HepG2 (cell line): ENCODE measurements around the gene RRP12.

ENCODE experiments used
- ASH2L ChIP-seq: fragments of 300-600, 200-600 bp; sonication (generic); IDR thresholded peaks from 2 replicates; pipeline ENCODE4 v1.7.0; 2017; ENCODE audit warnings: low read depth, mild to moderate bottlenecking, moderate library complexity, mixed read lengths, low read length; ENCODE audit not compliant: insufficient read length
- MLX ChIP-seq: IDR thresholded peaks from 2 replicates; pipeline ENCODE4 v1.6.1; 2016
- RXRA ChIP-seq: sonication (generic); formaldehyde crosslinking; IDR thresholded peaks from 2 replicates; pipeline ENCODE4 v1.5.1; 2020; ENCODE audit warnings: missing genetic modification reagents
- ZNF430 ChIP-seq: sonication (generic); formaldehyde crosslinking; IDR thresholded peaks from 2 replicates; pipeline ENCODE4 v1.9.0; 2021; ENCODE audit warnings: mild to moderate bottlenecking, missing genetic modification reagents
- ZNF703 ChIP-seq: sonication (generic); formaldehyde crosslinking; IDR thresholded peaks from 2 replicates; pipeline ENCODE4 v1.5.1; 2020; ENCODE audit warnings: missing genetic modification reagents, mild to moderate bottlenecking, moderate library complexity, borderline replicate concordance
- ZNF879 ChIP-seq: sonication (generic); formaldehyde crosslinking; IDR thresholded peaks from 2 replicates; pipeline ENCODE4 v1.8.1; 2023; ENCODE audit warnings: missing genetic modification reagents
- TF ChIP-seq, protein P1 (sequence below): sonication (generic); formaldehyde crosslinking; IDR thresholded peaks from 2 replicates; pipeline ENCODE4 v1.5.0; 2020; ENCODE audit warnings: mild to moderate bottlenecking, missing genetic modification reagents, moderate library complexity

DNA sequence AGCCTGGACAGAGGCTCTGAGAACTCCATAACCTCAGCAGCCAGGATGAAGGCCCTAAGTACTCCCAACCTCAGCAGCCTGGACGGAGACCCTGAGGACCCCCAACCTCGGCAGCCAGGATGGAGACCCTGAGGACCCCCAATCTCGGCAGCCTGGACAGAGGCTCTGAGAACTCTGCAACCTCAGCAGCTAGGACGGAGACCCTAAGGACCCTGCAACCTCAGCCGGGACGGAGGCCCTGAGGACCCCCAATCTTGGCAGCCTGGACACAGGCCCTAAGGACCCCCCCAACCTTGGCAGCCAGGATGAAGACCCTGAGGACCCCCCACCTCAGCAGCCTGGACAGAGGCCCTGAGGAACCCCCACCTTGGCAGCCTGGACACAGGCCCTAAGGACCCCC lies 16.5 kb downstream of the RRP12 start:
- TF ChIP-seq, protein P1, sequence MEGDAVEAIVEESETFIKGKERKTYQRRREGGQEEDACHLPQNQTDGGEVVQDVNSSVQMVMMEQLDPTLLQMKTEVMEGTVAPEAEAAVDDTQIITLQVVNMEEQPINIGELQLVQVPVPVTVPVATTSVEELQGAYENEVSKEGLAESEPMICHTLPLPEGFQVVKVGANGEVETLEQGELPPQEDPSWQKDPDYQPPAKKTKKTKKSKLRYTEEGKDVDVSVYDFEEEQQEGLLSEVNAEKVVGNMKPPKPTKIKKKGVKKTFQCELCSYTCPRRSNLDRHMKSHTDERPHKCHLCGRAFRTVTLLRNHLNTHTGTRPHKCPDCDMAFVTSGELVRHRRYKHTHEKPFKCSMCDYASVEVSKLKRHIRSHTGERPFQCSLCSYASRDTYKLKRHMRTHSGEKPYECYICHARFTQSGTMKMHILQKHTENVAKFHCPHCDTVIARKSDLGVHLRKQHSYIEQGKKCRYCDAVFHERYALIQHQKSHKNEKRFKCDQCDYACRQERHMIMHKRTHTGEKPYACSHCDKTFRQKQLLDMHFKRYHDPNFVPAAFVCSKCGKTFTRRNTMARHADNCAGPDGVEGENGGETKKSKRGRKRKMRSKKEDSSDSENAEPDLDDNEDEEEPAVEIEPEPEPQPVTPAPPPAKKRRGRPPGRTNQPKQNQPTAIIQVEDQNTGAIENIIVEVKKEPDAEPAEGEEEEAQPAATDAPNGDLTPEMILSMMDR (CRISPR knock-in tag): no peak
- TF ChIP-seq RXRA (CRISPR knock-in tag) (no peak), ASH2L (no peak), ZNF879 (CRISPR knock-in tag) (no peak), ZNF430 (no peak), ZNF703 (CRISPR knock-in tag) (no peak), MLX (CRISPR knock-in tag) (no peak)
